Mesenchymal stem cell (in vitro differentiated cells and primary cell): ENCODE results near the gene CPNE5.

ENCODE experiments used
- DNase-seq: peaks from one replicate; pipeline ENCODE4 v3.0.0-alpha.2; 2013
- H2AFZ ChIP-seq: one replicate; pipeline ENCODE4 v1.6.1; 2013; ENCODE audit warnings: low read depth, mild to moderate bottlenecking, control low read depth, inconsistent platforms, low read length, moderate library complexity
- H2AK5ac ChIP-seq: 2 replicates; pipeline ENCODE4 v1.6.1; 2013; ENCODE audit warnings: low read length, moderate library complexity, mild to moderate bottlenecking, inconsistent platforms; ENCODE audit not compliant: severe bottlenecking
- H2BK120ac ChIP-seq: one replicate; pipeline ENCODE4 v1.6.1; 2013; ENCODE audit warnings: low read depth, mild to moderate bottlenecking, inconsistent platforms, low read length, moderate library complexity
- H2BK12ac ChIP-seq, 2 experiments: one replicate each; pipeline ENCODE4 v1.6.1; 2013; ENCODE audit warnings: inconsistent platforms in 2 of 2, low read length in 2 of 2, mild to moderate bottlenecking in 2 of 2, moderate library complexity in 2 of 2, control low read depth in 1 of 2
- H2BK15ac ChIP-seq: one replicate; pipeline ENCODE4 v1.6.1; 2013; ENCODE audit warnings: mild to moderate bottlenecking, low read depth, inconsistent platforms; ENCODE audit not compliant: poor library complexity, severe bottlenecking
- H2BK5ac ChIP-seq: 2 replicates; pipeline ENCODE4 v1.6.1; 2013; ENCODE audit warnings: low read depth, mild to moderate bottlenecking, low read length, control low read depth, inconsistent platforms; ENCODE audit not compliant: poor library complexity, severe bottlenecking
- H3K14ac ChIP-seq, 2 experiments: one replicate each; pipeline ENCODE4 v1.6.1; 2013; ENCODE audit warnings: inconsistent platforms in 2 of 2, low read length in 2 of 2, control low read depth in 1 of 2, mild to moderate bottlenecking in 1 of 2, moderate library complexity in 1 of 2
- H3K18ac ChIP-seq, 2 experiments: one replicate each; pipeline ENCODE4 v1.6.1; 2013; ENCODE audit warnings: inconsistent platforms in 2 of 2, low read length in 2 of 2, control low read depth in 1 of 2, low read depth in 1 of 2, mild to moderate bottlenecking in 1 of 2
- H3K23ac ChIP-seq, 2 experiments: one replicate each; pipeline ENCODE4 v1.6.1; 2013; ENCODE audit warnings: inconsistent platforms in 2 of 2, low read length in 2 of 2, mild to moderate bottlenecking in 2 of 2, moderate library complexity in 2 of 2, control low read depth in 1 of 2
- H3K27ac ChIP-seq: 2 replicates; pipeline ENCODE4 v1.5.1; 2013; ENCODE audit warnings: mild to moderate bottlenecking, moderate library complexity, low read length, control low read depth, inconsistent platforms; ENCODE audit not compliant: poor library complexity, severe bottlenecking
- H3K27me3 ChIP-seq, 2 experiments: 2 replicates each; pipeline versions ENCODE4 v1.6.1 to v1.7.0; 2013; ENCODE audit warnings: low read length in 2 of 2, mild to moderate bottlenecking in 2 of 2, moderate library complexity in 2 of 2, control low read depth in 1 of 2, inconsistent platforms in 1 of 2; ENCODE audit not compliant: control insufficient read depth in 1 of 2, insufficient read depth in 1 of 2
- H3K36me3 ChIP-seq, 2 experiments: 2 replicates each; pipeline versions ENCODE4 v1.6.1 to v1.7.0; 2013; ENCODE audit warnings: low read length in 2 of 2, control low read depth in 1 of 2, inconsistent platforms in 1 of 2, low read depth in 1 of 2, mild to moderate bottlenecking in 1 of 2; ENCODE audit not compliant: insufficient read depth in 2 of 2, control insufficient read depth in 1 of 2
- H3K4ac ChIP-seq, 2 experiments: one replicate each; pipeline ENCODE4 v1.6.1; 2013; ENCODE audit warnings: inconsistent platforms in 2 of 2, low read length in 2 of 2, mild to moderate bottlenecking in 2 of 2, moderate library complexity in 2 of 2, control low read depth in 1 of 2, low read depth in 1 of 2
- H3K4me1 ChIP-seq: 2 replicates; pipeline ENCODE4 v1.6.1; 2013; ENCODE audit warnings: low read depth, low read length, control low read depth; ENCODE audit not compliant: control insufficient read depth, insufficient read depth
- H3K4me2 ChIP-seq: 2 replicates; pipeline ENCODE4 v1.6.1; 2013; ENCODE audit warnings: low read length, mild to moderate bottlenecking, inconsistent platforms; ENCODE audit not compliant: poor library complexity, severe bottlenecking
- H3K4me3 ChIP-seq, 2 experiments: 2 replicates each; pipeline versions ENCODE4 v1.5.1 to v1.7.0; 2013; ENCODE audit warnings: low read length in 2 of 2, mild to moderate bottlenecking in 2 of 2, control low read depth in 1 of 2, low read depth in 1 of 2; ENCODE audit not compliant: insufficient read depth in 1 of 2
- H3K79me1 ChIP-seq: replicated peaks from 2 replicates; pipeline ENCODE4 v1.6.1; 2013; ENCODE audit warnings: mild to moderate bottlenecking, control low read depth, low read length, inconsistent platforms; ENCODE audit not compliant: poor library complexity, severe bottlenecking
- H3K9ac ChIP-seq: 2 replicates; pipeline ENCODE4 v1.7.0; 2013; ENCODE audit warnings: mild to moderate bottlenecking, low read length, moderate library complexity
- H3K9me3 ChIP-seq: 2 replicates; pipeline ENCODE4 v1.7.0; 2013; ENCODE audit warnings: mild to moderate bottlenecking, low read length; ENCODE audit not compliant: control insufficient read depth
- H4K8ac ChIP-seq: one replicate; pipeline ENCODE4 v1.6.1; 2013; ENCODE audit warnings: inconsistent platforms, mild to moderate bottlenecking, low read length, moderate library complexity
- H4K91ac ChIP-seq: one replicate; pipeline ENCODE4 v1.6.1; 2013; ENCODE audit warnings: mild to moderate bottlenecking, low read length, inconsistent platforms
- WGBS: methylation state at CpG from one replicate; pipeline ENCODE4 v1.1.7; 2013; ENCODE audit warnings: mixed read lengths; 5-methylcytosine and 5-hydroxymethylcytosine counted together

Gene CPNE5

GRCh38 chr6:36753671-36754405, 85.4 kb downstream of the CPNE5 start:
- 95% methylated on average over 7 of the region's 7 CpGs for WGBS
- no peak overlapping the region for H3K9ac ChIP-seq
- no peak overlapping the region for H2BK120ac ChIP-seq
- H3K9me3 ChIP-seq, result peaks cover 6% of the 10 kb centered on the region
- no peak overlapping the region for H2BK12ac ChIP-seq
- no peak overlapping the region for H2BK5ac ChIP-seq
- H3K4me2 ChIP-seq, result no peak overlapping the region
- H2BK15ac ChIP-seq, result no peak overlapping the region
- H3K27me3 ChIP-seq, result no peaks in the 10 kb centered on the region
- no peak overlapping the region for H4K8ac ChIP-seq
- no peak overlapping the region for H3K27ac ChIP-seq
- H2AFZ ChIP-seq, result no peak overlapping the region
- H3K18ac ChIP-seq, result no peak overlapping the region
- H3K23ac ChIP-seq, result no peak overlapping the region
- H3K4ac ChIP-seq, result no peak overlapping the region
- no peak overlapping the region for H3K4me3 ChIP-seq
- no peaks in the 10 kb centered on the region for H3K36me3 ChIP-seq
- H4K91ac ChIP-seq, result no peak overlapping the region
- DNase-seq, result no peak
- H3K79me1 ChIP-seq, result no peaks in the 10 kb centered on the region
- no peak overlapping the region for H2AK5ac ChIP-seq
- peaks cover 8% of the 10 kb centered on the region for H3K4me1 ChIP-seq
- H3K14ac ChIP-seq, result no peak overlapping the region

- Histone ChIP-seq H2BK120ac (no peak overlapping the region), H3K36me3 (no peaks in the 10 kb centered on the region), H2BK5ac (no peak overlapping the region), H3K79me1 (no peaks in the 10 kb centered on the region), H4K8ac (no peak overlapping the region), H3K27ac (no peak overlapping the region), H2BK12ac (no peak overlapping the region), H3K18ac (no peak overlapping the region), H3K4ac (no peak overlapping the region), H3K9ac (no peak overlapping the region), H3K4me2 (no peak overlapping the region), H2AFZ (no peak overlapping the region), H2BK15ac (no peak overlapping the region), H3K4me3 (no peak overlapping the region), H3K23ac (no peak overlapping the region), H2AK5ac (no peak overlapping the region), H3K9me3 (peaks cover 6% of the 10 kb centered on the region), H3K14ac (no peak overlapping the region), H3K27me3 (peaks cover 0 to 4% of the 10 kb centered on the region in 2 experiments), H4K91ac (peak overlapping the region; percentile 5), H3K4me1 (peaks cover 8% of the 10 kb centered on the region)
- DNase-seq, result no peak
- WGBS, result 85% methylated on average over 6 of the region's 6 CpGs
Observed at GRCh38 chr6:36752886-36753506, 86.2 kb downstream of the CPNE5 start.

GRCh38 chr6:36752187-36752885, 86.9 kb downstream of the CPNE5 start:
- no peak overlapping the region for H3K14ac ChIP-seq
- H2BK12ac ChIP-seq, result no peak overlapping the region
- no peak overlapping the region for H4K8ac ChIP-seq
- 90% methylated on average over 6 of the region's 6 CpGs for WGBS
- H2BK120ac ChIP-seq, result no peak overlapping the region
- H3K4me2 ChIP-seq, result no peak overlapping the region
- no peak overlapping the region for H3K4me3 ChIP-seq
- no peak overlapping the region for H3K9ac ChIP-seq
- no peak overlapping the region for H4K91ac ChIP-seq
- no peak overlapping the region for H3K27ac ChIP-seq
- DNase-seq, result no peak
- H3K23ac ChIP-seq, result no peak overlapping the region
- H3K4me1 ChIP-seq, result peaks cover 8% of the 10 kb centered on the region
- peaks cover 0 to 7% of the 10 kb centered on the region in 2 experiments for H3K27me3 ChIP-seq
- no peaks in the 10 kb centered on the region for H3K79me1 ChIP-seq
- H3K18ac ChIP-seq, result no peak overlapping the region
- H2BK5ac ChIP-seq, result no peak overlapping the region
- no peak overlapping the region for H2BK15ac ChIP-seq
- H3K9me3 ChIP-seq, result peaks cover 6% of the 10 kb centered on the region
- H3K4ac ChIP-seq, result no peak overlapping the region
- H2AK5ac ChIP-seq, result no peak overlapping the region
- H3K36me3 ChIP-seq, result no peaks in the 10 kb centered on the region
- no peak overlapping the region for H2AFZ ChIP-seq

- Histone ChIP-seq H2AFZ (no peak overlapping the region), H2BK12ac (no peak overlapping the region), H3K4me3 (no peak overlapping the region)
Observed at GRCh38 chr6:36751833-36752186, 87.4 kb downstream of the CPNE5 start.

More at GRCh38 chr6:36751833-36752186, 87.4 kb downstream of the CPNE5 start:
- no peak overlapping the region for H2AK5ac ChIP-seq
- H3K18ac ChIP-seq, result no peak overlapping the region
- H2BK120ac ChIP-seq, result no peak overlapping the region
- H3K14ac ChIP-seq, result no peak overlapping the region
- H3K4me2 ChIP-seq, result no peak overlapping the region
- no peak overlapping the region for H3K27ac ChIP-seq
- peaks cover 6% of the 10 kb centered on the region for H3K9me3 ChIP-seq
- H3K4me1 ChIP-seq, result peaks cover 8% of the 10 kb centered on the region
- H3K27me3 ChIP-seq, result peaks cover 2 to 9% of the 10 kb centered on the region in 2 experiments
- H3K79me1 ChIP-seq, result no peaks in the 10 kb centered on the region
- no peak overlapping the region for H4K8ac ChIP-seq
- H4K91ac ChIP-seq, result no peak overlapping the region
- no peak for DNase-seq
- H3K23ac ChIP-seq, result no peak overlapping the region
- H3K9ac ChIP-seq, result no peak overlapping the region
- 52% methylated on average over 1 of the region's 1 CpG for WGBS
- H3K4ac ChIP-seq, result no peak overlapping the region
- no peak overlapping the region for H2BK15ac ChIP-seq
- H2BK5ac ChIP-seq, result no peak overlapping the region
- H3K36me3 ChIP-seq, result no peaks in the 10 kb centered on the region
